GM23338 (cell line): ENCODE measurements around the gene USP7.

Experiments
- CREB1 ChIP-seq: fragments of 250-450 bp; sonication (Bioruptor Pico); IDR thresholded peaks from 2 replicates; pipeline ENCODE4 v1.5.0; 2020; ENCODE audit warnings: low read depth, mild to moderate bottlenecking, moderate library complexity
- EZH2 ChIP-seq: fragments of 200-600 bp; sonication (generic); IDR thresholded peaks from one replicate; pipeline ENCODE4 v1.8.0; 2017; ENCODE audit warnings: antibody characterized with exemption, mild to moderate bottlenecking, low read depth; ENCODE audit not compliant: unreplicated experiment
- EZH2phosphoT487 ChIP-seq: fragments of 200-600 bp; sonication (generic); IDR thresholded peaks from one replicate; pipeline ENCODE4 v1.8.1; 2018; ENCODE audit warnings: antibody characterized with exemption; ENCODE audit not compliant: unreplicated experiment
- NANOG ChIP-seq: IDR thresholded peaks from 2 replicates; pipeline ENCODE4 v1.6.1; 2016; ENCODE audit warnings: antibody characterized with exemption, borderline replicate concordance
- POLR2AphosphoS5 ChIP-seq: IDR thresholded peaks from 2 replicates; pipeline ENCODE4 v1.6.1; 2016; ENCODE audit warnings: antibody characterized with exemption, low read depth
- REST ChIP-seq: IDR thresholded peaks from one replicate; pipeline ENCODE4 v1.6.1; 2018; ENCODE audit warnings: antibody characterized with exemption; ENCODE audit not compliant: unreplicated experiment
- ZNF114 ChIP-seq: fragments of 250-450 bp; sonication (Bioruptor Pico); IDR thresholded peaks from 2 replicates; pipeline ENCODE4 v1.5.0; 2020; ENCODE audit warnings: mild to moderate bottlenecking, moderate library complexity
- TF ChIP-seq, protein P1 (sequence below), 2 experiments: fragments of 200-600 bp in 1 of 2; sonication (generic) in 1 of 2; conservative IDR thresholded peaks; 2 replicates each; pipeline versions ENCODE4 v1.5.1 to v1.6.1; 2016 to 2017; ENCODE audit warnings: antibody characterized with exemption in 2 of 2, low read depth in 2 of 2, mild to moderate bottlenecking in 2 of 2, moderate library complexity in 1 of 2

- TF ChIP-seq EZH2, result no peak
- TF ChIP-seq, protein P1, sequence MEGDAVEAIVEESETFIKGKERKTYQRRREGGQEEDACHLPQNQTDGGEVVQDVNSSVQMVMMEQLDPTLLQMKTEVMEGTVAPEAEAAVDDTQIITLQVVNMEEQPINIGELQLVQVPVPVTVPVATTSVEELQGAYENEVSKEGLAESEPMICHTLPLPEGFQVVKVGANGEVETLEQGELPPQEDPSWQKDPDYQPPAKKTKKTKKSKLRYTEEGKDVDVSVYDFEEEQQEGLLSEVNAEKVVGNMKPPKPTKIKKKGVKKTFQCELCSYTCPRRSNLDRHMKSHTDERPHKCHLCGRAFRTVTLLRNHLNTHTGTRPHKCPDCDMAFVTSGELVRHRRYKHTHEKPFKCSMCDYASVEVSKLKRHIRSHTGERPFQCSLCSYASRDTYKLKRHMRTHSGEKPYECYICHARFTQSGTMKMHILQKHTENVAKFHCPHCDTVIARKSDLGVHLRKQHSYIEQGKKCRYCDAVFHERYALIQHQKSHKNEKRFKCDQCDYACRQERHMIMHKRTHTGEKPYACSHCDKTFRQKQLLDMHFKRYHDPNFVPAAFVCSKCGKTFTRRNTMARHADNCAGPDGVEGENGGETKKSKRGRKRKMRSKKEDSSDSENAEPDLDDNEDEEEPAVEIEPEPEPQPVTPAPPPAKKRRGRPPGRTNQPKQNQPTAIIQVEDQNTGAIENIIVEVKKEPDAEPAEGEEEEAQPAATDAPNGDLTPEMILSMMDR (conservative IDR thresholded peaks at IDR 0.05; ENCODE audit: low read depth in 2 of 2), result no peak
- no peak for TF ChIP-seq ZNF114 (CRISPR knock-in tag)
- no peak for TF ChIP-seq EZH2phosphoT487
- no peak for TF ChIP-seq CREB1 (CRISPR knock-in tag)
- TF ChIP-seq REST, result no peak
- TF ChIP-seq NANOG, result no peak
- TF ChIP-seq POLR2AphosphoS5, result no peak
Measured at GRCh38 chr16:8847145-8847544, 116.6 kb downstream of the USP7 start.
